Activated T-cell treated with anti-CD3 and anti-CD28 coated beads, Interleukin-2, amount 50 U/mL, for 24 hours (primary cell): ENCODE measurements around the gene MINDY4B.

Experiments
- DNase-seq: peaks from one replicate; pipeline ENCODE4 v3.0.0-alpha.2; 2020
- H3K27ac Mint-ChIP-seq: 2 replicates; pipeline ENCODE4 v1.8.0; 2020; ENCODE audit warnings: mild to moderate bottlenecking, mixed read lengths
- H3K27me3 Mint-ChIP-seq: 2 replicates; pipeline ENCODE4 v1.8.0; 2020; ENCODE audit warnings: mixed read lengths
- H3K36me3 Mint-ChIP-seq: 2 replicates; pipeline ENCODE4 v1.8.0; 2020; ENCODE audit warnings: low read depth, mixed read lengths
- H3K4me1 Mint-ChIP-seq: 2 replicates; pipeline ENCODE4 v1.8.0; 2020; ENCODE audit warnings: low read depth, mixed read lengths
- H3K4me3 Mint-ChIP-seq: 2 replicates; pipeline ENCODE4 v1.8.0; 2020; ENCODE audit warnings: mild to moderate bottlenecking, moderate library complexity, mixed read lengths
- H3K9me3 Mint-ChIP-seq: 2 replicates; pipeline ENCODE4 v1.8.0; 2020; ENCODE audit warnings: mixed read lengths

Gene MINDY4B

DNA sequence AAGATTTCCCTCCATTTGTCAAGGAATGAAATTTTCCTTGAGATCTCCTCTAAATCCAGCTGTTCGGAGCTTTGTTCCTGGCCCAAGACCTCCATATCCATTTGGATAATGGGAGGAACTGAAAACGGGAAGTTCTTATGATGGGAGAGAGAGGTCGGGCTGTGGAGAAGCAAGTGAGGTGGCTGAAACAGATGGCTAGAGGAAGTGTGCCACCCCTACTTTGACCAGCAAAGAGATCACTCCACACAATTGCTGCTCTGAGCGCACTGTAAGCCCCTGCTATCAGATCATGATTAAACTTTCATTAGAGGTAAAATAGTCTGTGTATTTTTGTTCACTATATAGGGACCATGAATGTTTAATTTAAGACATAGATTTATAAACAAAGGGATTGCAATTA lies at the start of gene MINDY4B:
TSS of gene MINDY4B (minus strand) at position 101 of the 400 bp plus-strand sequence. CDS start at position 101, 0 bp downstream.
- H3K27ac Mint-ChIP-seq: no peak within 1 kb of the TSS
- no peaks in the 10 kb centered on the region for H3K36me3 Mint-ChIP-seq
- no peaks in the 10 kb centered on the region for H3K4me1 Mint-ChIP-seq
- DNase-seq: no peak
- peaks cover 40% of the 10 kb centered on the region for H3K27me3 Mint-ChIP-seq
- H3K9me3 Mint-ChIP-seq: no peaks in the 10 kb centered on the region
- no peak within 1 kb of the TSS for H3K4me3 Mint-ChIP-seq

DNA sequence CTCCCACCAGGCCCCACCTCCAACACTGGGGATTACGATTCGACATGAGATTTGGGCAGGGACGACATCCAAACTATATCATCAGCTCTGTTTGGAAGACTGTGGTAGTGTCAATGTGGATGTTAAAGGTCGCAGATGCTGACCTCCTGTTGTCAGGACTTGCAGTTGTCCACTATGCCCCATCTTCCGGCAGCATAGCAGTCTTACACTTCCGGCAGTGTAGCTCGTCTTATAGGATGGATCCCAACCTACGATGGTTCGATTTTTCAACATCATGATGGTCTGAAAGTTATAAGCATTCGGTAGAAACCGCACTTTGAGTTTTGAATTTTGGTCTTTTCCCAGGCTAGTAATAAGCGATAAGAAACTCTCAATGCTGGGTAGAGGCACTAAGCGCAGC lies 46.7 kb upstream of the MINDY4B start:
- no peak for DNase-seq
- H3K9me3 Mint-ChIP-seq: no peaks in the 10 kb centered on the region
- no peak overlapping the region for H3K4me3 Mint-ChIP-seq
- H3K27me3 Mint-ChIP-seq: peaks cover 36% of the 10 kb centered on the region
- H3K4me1 Mint-ChIP-seq: peaks cover 1% of the 10 kb centered on the region
- no peaks in the 10 kb centered on the region for H3K36me3 Mint-ChIP-seq
- no peak overlapping the region for H3K27ac Mint-ChIP-seq

DNA sequence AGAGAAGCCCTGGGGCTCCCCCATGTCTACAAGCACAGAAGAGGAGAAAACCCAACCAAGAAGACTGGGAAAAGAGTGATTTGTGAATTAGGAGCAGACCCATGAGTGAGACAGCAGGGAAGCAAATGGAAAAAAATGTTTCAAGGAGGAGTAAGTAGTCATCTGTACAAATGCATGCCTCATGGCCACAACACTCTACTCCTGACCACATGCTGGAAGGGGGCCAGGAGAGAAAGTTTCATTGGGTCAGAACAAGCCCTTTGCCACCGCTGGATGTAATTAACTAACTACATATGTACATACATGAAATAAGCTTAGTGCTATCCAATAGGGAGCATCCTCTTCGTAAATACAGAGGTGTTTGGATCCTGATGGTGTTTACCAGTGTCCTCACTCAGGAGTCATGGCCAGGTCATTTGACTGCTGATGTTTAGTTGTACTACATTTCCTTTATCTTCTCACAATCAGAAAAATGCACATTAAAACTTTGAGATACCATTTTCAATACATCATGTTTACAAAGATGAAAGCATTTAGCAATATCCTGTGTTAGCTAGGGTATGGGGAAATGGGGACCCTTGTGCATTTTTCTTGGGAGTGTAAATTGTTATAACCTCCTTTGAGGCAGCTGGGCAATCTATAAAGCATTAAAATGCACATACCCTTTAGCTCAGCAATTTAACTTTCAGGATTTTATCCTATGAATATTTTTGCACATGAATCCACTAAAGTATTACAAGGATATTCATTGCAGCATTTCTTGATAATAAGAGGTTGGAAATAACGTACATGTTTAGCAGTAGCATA lies 40.2 kb upstream of the MINDY4B start:
- H3K27ac Mint-ChIP-seq: no peak overlapping the region
- peaks cover 52% of the 10 kb centered on the region for H3K27me3 Mint-ChIP-seq
- H3K9me3 Mint-ChIP-seq: no peaks in the 10 kb centered on the region
- no peak overlapping the region for H3K4me3 Mint-ChIP-seq
- H3K36me3 Mint-ChIP-seq: no peaks in the 10 kb centered on the region
- no peak for DNase-seq
- H3K4me1 Mint-ChIP-seq: no peaks in the 10 kb centered on the region

DNA sequence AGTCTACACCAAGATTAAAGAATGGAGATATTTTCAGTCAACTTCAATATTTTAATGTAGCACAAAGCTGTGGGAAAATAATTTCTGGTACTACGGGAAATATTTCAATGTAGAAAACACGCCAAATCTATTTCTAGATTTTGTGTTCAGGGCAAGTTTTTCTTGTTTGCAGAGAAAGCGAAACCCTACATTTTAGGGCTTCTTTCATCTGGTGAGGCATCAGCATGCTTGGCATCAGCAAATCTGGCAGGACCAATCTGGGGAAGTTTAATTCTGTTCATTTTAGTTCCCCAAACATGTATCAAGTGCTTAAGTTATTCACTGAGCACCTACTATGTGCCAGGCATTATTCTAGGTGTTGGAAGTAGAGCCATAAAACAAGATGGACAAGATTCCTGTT lies 37.0 kb upstream of the MINDY4B start:
- Mint-ChIP-seq H3K9me3 (no peaks in the 10 kb centered on the region), H3K4me1 (no peaks in the 10 kb centered on the region), H3K4me3 (no peak overlapping the region), H3K27ac (no peak overlapping the region), H3K36me3 (no peaks in the 10 kb centered on the region), H3K27me3 (peaks cover 48% of the 10 kb centered on the region)
- no peak for DNase-seq

DNA sequence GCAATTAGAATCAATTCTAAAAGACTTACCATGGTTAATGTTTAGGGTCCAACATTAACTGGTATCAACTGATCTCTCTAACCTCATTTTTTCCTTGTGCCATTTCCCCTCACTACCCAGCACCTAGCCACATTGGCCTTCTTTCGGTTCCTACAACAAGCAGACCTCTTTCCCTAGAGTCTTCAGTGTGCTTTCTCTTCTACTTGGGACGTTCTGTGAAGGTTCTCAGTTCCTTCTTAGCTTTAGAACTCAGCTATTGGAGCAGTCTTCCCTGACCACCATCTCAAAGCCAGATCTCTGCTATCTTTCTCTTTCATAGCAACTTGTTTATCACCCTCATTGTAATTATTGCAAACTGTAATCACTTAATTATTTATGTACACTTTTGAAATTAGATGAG lies 31.5 kb upstream of the MINDY4B start:
- Mint-ChIP-seq H3K4me3 (no peak overlapping the region), H3K4me1 (peaks cover 6% of the 10 kb centered on the region), H3K36me3 (no peaks in the 10 kb centered on the region), H3K9me3 (no peaks in the 10 kb centered on the region), H3K27ac (no peak overlapping the region), H3K27me3 (peaks cover 28% of the 10 kb centered on the region)
- no peak for DNase-seq

DNA sequence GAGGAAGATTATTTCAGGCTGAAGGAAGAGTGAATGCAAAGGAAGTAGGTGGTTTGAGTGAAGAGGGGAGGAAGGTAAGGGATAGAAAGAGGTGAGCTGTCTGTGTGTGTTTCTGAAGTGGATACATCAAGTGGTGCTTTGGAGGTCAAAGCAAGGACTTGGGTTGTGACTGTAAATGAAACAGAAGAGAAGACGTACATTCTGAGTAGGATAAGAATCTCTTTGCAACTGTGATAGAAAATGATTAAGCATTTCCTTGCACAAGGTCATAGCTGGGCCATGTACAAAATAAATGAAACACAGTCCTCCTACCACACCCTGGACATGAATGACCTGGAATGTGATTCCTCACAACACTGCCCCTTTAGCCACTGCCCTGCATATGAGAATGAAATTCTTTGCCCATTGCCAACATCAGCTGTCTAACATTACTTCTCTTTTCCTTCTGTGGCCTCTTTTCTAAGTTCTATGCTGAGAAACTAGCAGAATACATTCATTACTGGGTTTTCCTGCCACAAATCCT lies 28.3 kb upstream of the MINDY4B start:
- no peaks in the 10 kb centered on the region for H3K36me3 Mint-ChIP-seq
- H3K4me3 Mint-ChIP-seq: no peak overlapping the region
- H3K27me3 Mint-ChIP-seq: peaks cover 35% of the 10 kb centered on the region
- peaks cover 6% of the 10 kb centered on the region for H3K4me1 Mint-ChIP-seq
- H3K9me3 Mint-ChIP-seq: no peaks in the 10 kb centered on the region
- H3K27ac Mint-ChIP-seq: no peak overlapping the region
- no peak for DNase-seq

- no peaks in the 10 kb centered on the region for H3K36me3 Mint-ChIP-seq
- H3K27me3 Mint-ChIP-seq: peaks cover 31% of the 10 kb centered on the region
- no peak for DNase-seq
- H3K9me3 Mint-ChIP-seq: no peaks in the 10 kb centered on the region
- no peak overlapping the region for H3K27ac Mint-ChIP-seq
- H3K4me3 Mint-ChIP-seq: no peak overlapping the region
- H3K4me1 Mint-ChIP-seq: peaks cover 6% of the 10 kb centered on the region
Measured at GRCh38 chr3:150931745-150932144, 26.5 kb upstream of the MINDY4B start.

GRCh38 chr3:150930839-150931238 lies 25.6 kb upstream of the MINDY4B start:
- peaks cover 29% of the 10 kb centered on the region for H3K27me3 Mint-ChIP-seq
- peaks cover 7% of the 10 kb centered on the region for H3K4me1 Mint-ChIP-seq
- DNase-seq: no peak
- H3K36me3 Mint-ChIP-seq: no peaks in the 10 kb centered on the region
- H3K27ac Mint-ChIP-seq: no peak overlapping the region
- H3K9me3 Mint-ChIP-seq: no peaks in the 10 kb centered on the region
- no peak overlapping the region for H3K4me3 Mint-ChIP-seq

- H3K9me3 Mint-ChIP-seq: no peaks in the 10 kb centered on the region
- H3K4me1 Mint-ChIP-seq: peaks cover 8% of the 10 kb centered on the region
- H3K27me3 Mint-ChIP-seq: peaks cover 34% of the 10 kb centered on the region
- no peak overlapping the region for H3K4me3 Mint-ChIP-seq
- H3K27ac Mint-ChIP-seq: no peak overlapping the region
- no peaks in the 10 kb centered on the region for H3K36me3 Mint-ChIP-seq
- no peak for DNase-seq
Measured at GRCh38 chr3:150928234-150928633, 23.0 kb upstream of the MINDY4B start.

GRCh38 chr3:150926328-150926727 lies 21.1 kb upstream of the MINDY4B start:
- Mint-ChIP-seq H3K9me3 (no peaks in the 10 kb centered on the region), H3K4me1 (peaks cover 8% of the 10 kb centered on the region), H3K4me3 (no peak overlapping the region), H3K36me3 (no peaks in the 10 kb centered on the region), H3K27me3 (peaks cover 26% of the 10 kb centered on the region), H3K27ac (no peak overlapping the region)
- no peak for DNase-seq

GRCh38 chr3:150925751-150926201 lies 20.5 kb upstream of the MINDY4B start:
- Mint-ChIP-seq H3K9me3 (no peaks in the 10 kb centered on the region), H3K27me3 (peaks cover 23% of the 10 kb centered on the region), H3K4me1 (peaks cover 8% of the 10 kb centered on the region), H3K27ac (no peak overlapping the region), H3K36me3 (no peaks in the 10 kb centered on the region), H3K4me3 (peak overlapping the region; percentile 54)
- DNase-seq: peak; percentile 73

- H3K36me3 Mint-ChIP-seq: no peaks in the 10 kb centered on the region
- H3K9me3 Mint-ChIP-seq: no peaks in the 10 kb centered on the region
- no peak overlapping the region for H3K27ac Mint-ChIP-seq
- no peak for DNase-seq
- H3K4me1 Mint-ChIP-seq: peaks cover 8% of the 10 kb centered on the region
- peaks cover 26% of the 10 kb centered on the region for H3K27me3 Mint-ChIP-seq
- H3K4me3 Mint-ChIP-seq: no peak overlapping the region
Measured at GRCh38 chr3:150922611-150923010, 17.4 kb upstream of the MINDY4B start.

DNA sequence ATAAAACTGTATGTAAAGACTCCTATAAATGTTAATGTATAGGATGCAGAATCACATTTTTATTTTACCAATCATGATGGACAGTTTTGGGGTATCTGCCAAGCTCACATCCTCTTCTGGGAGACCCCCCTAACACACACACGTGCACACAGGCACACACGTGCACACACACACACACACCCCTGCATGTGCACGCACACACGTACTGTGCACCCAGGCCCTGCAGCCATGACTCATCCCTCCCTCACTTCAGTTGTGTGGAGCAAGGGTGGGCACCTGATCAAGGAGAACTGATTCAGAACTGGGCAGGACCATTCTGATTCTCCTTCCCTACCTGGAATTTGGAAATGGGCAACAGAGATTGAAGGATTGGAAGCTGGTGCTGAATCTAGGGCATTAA lies 16.0 kb upstream of the MINDY4B start:
- Mint-ChIP-seq H3K9me3 (no peaks in the 10 kb centered on the region), H3K36me3 (no peaks in the 10 kb centered on the region), H3K27me3 (peaks cover 22% of the 10 kb centered on the region), H3K27ac (no peak overlapping the region), H3K4me1 (peaks cover 8% of the 10 kb centered on the region), H3K4me3 (no peak overlapping the region)
- DNase-seq: no peak

- DNase-seq: no peak
- no peak overlapping the region for H3K4me3 Mint-ChIP-seq
- H3K9me3 Mint-ChIP-seq: no peaks in the 10 kb centered on the region
- H3K4me1 Mint-ChIP-seq: no peaks in the 10 kb centered on the region
- no peaks in the 10 kb centered on the region for H3K36me3 Mint-ChIP-seq
- H3K27ac Mint-ChIP-seq: no peak overlapping the region
- H3K27me3 Mint-ChIP-seq: peaks cover 16% of the 10 kb centered on the region
Measured at GRCh38 chr3:150920236-150920635, 15.0 kb upstream of the MINDY4B start.

DNA sequence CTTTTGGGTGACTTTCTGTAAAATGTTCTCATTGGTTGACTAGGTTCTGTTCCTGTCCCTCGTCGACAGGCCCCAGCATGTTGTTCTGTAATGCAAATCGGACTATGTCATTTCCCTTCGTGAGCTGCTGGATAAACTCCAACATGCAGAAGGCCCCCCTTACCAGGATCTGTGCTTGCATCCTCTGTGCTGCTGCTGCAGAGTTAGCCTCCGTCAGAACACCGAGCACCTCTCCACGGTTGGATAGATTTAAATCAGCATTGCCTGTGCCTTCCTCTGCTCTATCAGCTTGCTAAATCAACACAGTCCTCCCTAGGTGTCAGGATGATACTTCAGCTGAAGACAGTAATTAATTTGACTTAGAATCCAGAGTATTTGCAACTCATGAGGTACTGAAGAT lies 12.7 kb upstream of the MINDY4B start:
- no peaks in the 10 kb centered on the region for H3K4me1 Mint-ChIP-seq
- DNase-seq: no peak
- no peaks in the 10 kb centered on the region for H3K36me3 Mint-ChIP-seq
- H3K27ac Mint-ChIP-seq: no peak overlapping the region
- peaks cover 14% of the 10 kb centered on the region for H3K27me3 Mint-ChIP-seq
- no peaks in the 10 kb centered on the region for H3K9me3 Mint-ChIP-seq
- no peak overlapping the region for H3K4me3 Mint-ChIP-seq
